ENCODE data around the gene USP37. TPM values are rescaled to one million over a fixed set of nuclear protein-coding genes. Genes with fewer than 3 reads are reported as not detected.

USP37 gene
- total and polyA plus RNA-seq, 2 of the 13 experiments (the other 11 are each of a cell fraction or from before 2014, with no cell fraction given) = 6.5 to 30.6 TPM

GRCh38 chr2:218569038-218569431, 884 bp upstream of the USP37 start (continued):
- TF ChIP-seq YEATS2 (CRISPR knock-in tag; IDR thresholded peaks at IDR 0.05; ENCODE audit: borderline replicate concordance) (no peak; the same call in 1 of the 2 replicates), ZFP62 (CRISPR knock-in tag; IDR thresholded peaks at IDR 0.05) (0 out of 2 replicates have a peak, but pooled peaks have one; percentile 15), GFI1 (CRISPR knock-in tag; IDR thresholded peaks at IDR 0.05; ENCODE audit: borderline replicate concordance) (no peak), CHCHD3 (CRISPR knock-in tag; IDR thresholded peaks at IDR 0.05) (no peak), ZNF512B (CRISPR knock-in tag; IDR thresholded peaks at IDR 0.05; ENCODE audit: borderline replicate concordance) (0 out of 2 replicates have a peak, but pooled peaks have one; percentile 67), PCBP1 (IDR thresholded peaks at IDR 0.05; ENCODE audit: borderline replicate concordance, low read depth, low read length) (peak; percentile 72; the same call in 1 of the 2 replicates), EED (CRISPR knock-in tag; IDR thresholded peaks at IDR 0.05) (no peak), MLX (CRISPR knock-in tag; IDR thresholded peaks at IDR 0.05) (no peak), NFKBIZ (CRISPR knock-in tag; IDR thresholded peaks at IDR 0.05) (no peak), ZNF354B (CRISPR knock-in tag; IDR thresholded peaks at IDR 0.05) (no peak), AGO2 (optimal IDR thresholded peaks at IDR 0.05; ENCODE audit: low read depth, low read length) (peak; percentile 68), ZNF530 (CRISPR knock-in tag; IDR thresholded peaks at IDR 0.05; ENCODE audit: low read depth) (no peak), ZSCAN25 (CRISPR knock-in tag; IDR thresholded peaks at IDR 0.05) (peak; percentile 93), U2AF1 (optimal IDR thresholded peaks at IDR 0.05; ENCODE audit: low read depth, low read length) (peak; percentile 7), U2AF2 (IDR thresholded peaks at IDR 0.05; ENCODE audit: low read depth, low read length) (no peak), HIVEP1 (CRISPR knock-in tag; IDR thresholded peaks at IDR 0.05) (no peak), SKIL (CRISPR knock-in tag; IDR thresholded peaks at IDR 0.05; ENCODE audit: borderline replicate concordance) (no peak), CCDC6 (CRISPR knock-in tag; IDR thresholded peaks at IDR 0.05) (0 out of 2 replicates have a peak, but pooled peaks have one; percentile 55), ZBTB34 (CRISPR knock-in tag; IDR thresholded peaks at IDR 0.05) (no peak), HINFP (CRISPR knock-in tag; IDR thresholded peaks at IDR 0.05; ENCODE audit: low read depth) (no peak), ZMAT3 (CRISPR knock-in tag; conservative IDR thresholded peaks at IDR 0.05) (no peak), RFXAP (CRISPR knock-in tag; IDR thresholded peaks at IDR 0.05; ENCODE audit: borderline replicate concordance) (no peak; the same call in none of the 2 replicates), ZNF670 (CRISPR knock-in tag; IDR thresholded peaks at IDR 0.05; ENCODE audit: borderline replicate concordance) (peak; percentile 3; the same call in 1 of the 2 replicates)

Data from HepG2 (cell line).